CD8-positive, alpha-beta memory T cell (primary cell): ENCODE results near the gene DCUN1D1. TPM values are rescaled to one million over a fixed set of nuclear protein-coding genes. Genes with fewer than 3 reads are reported as not detected.

Source experiments
- CTCF ChIA-PET: fragments of 350-600 bp; sonication (Branson Sonifier 250); formaldehyde crosslinking; loops from one replicate; lab custom pipeline; 2021; ENCODE audit warnings: antibody characterized with exemption; lab: Charles Lee
- POLR2A ChIA-PET: fragments of 350-600 bp; sonication (Branson Sonifier 250); formaldehyde crosslinking; loops from one replicate; lab custom pipeline; 2021; ENCODE audit warnings: antibody characterized with exemption; lab: Charles Lee
- DNase-seq, 5 donors: peaks; one replicate each; pipeline versions ENCODE4 v3.0.0 to v3.0.0-alpha.2; 2020 to 2022; ENCODE audit warnings: mixed read lengths in 1 of 5
- H3K27ac ChIP-seq: one replicate; pipeline ENCODE4 v1.7.0; 2013; ENCODE audit warnings: low read depth, mild to moderate bottlenecking, low read length, moderate library complexity
- H3K27me3 ChIP-seq: 2 replicates; pipeline ENCODE4 v1.7.0; 2013; ENCODE audit warnings: low read length, mild to moderate bottlenecking; ENCODE audit not compliant: insufficient read depth, poor library complexity, severe bottlenecking
- H3K36me3 ChIP-seq: 2 replicates; pipeline ENCODE4 v1.7.0; 2013; ENCODE audit warnings: mild to moderate bottlenecking, low read length, moderate library complexity; ENCODE audit not compliant: insufficient read depth
- H3K4me1 ChIP-seq: 2 replicates; pipeline ENCODE4 v1.7.0; 2013; ENCODE audit warnings: mild to moderate bottlenecking, low read length, moderate library complexity; ENCODE audit not compliant: insufficient read depth
- H3K4me3 ChIP-seq: 2 replicates; pipeline ENCODE4 v1.7.0; 2013; ENCODE audit warnings: mild to moderate bottlenecking, low read length
- H3K9me3 ChIP-seq: 2 replicates; pipeline ENCODE4 v1.7.0; 2013; ENCODE audit warnings: mild to moderate bottlenecking, low read length
- H3K27ac Mint-ChIP-seq, 8 donors: one replicate each; pipeline ENCODE4 v1.8.0; 2020 to 2021; ENCODE audit warnings: mixed read lengths in 8 of 8, mild to moderate bottlenecking in 6 of 8, inconsistent platforms in 3 of 8, moderate library complexity in 3 of 8
- H3K27me3 Mint-ChIP-seq, 2 donors: one replicate each; pipeline ENCODE4 v1.8.0; 2020 to 2021; ENCODE audit warnings: mixed read lengths in 2 of 2, mild to moderate bottlenecking in 1 of 2, moderate library complexity in 1 of 2
- H3K36me3 Mint-ChIP-seq, 3 donors: one replicate each; pipeline ENCODE4 v1.8.0; 2020 to 2021; ENCODE audit warnings: mixed read lengths in 3 of 3, inconsistent platforms in 1 of 3, mild to moderate bottlenecking in 1 of 3
- H3K4me1 Mint-ChIP-seq, 3 donors: one replicate each; pipeline ENCODE4 v1.8.0; 2020 to 2021; ENCODE audit warnings: mixed read lengths in 3 of 3, inconsistent platforms in 1 of 3, mild to moderate bottlenecking in 1 of 3
- H3K4me3 Mint-ChIP-seq, 7 donors: one replicate each; pipeline ENCODE4 v1.8.0; 2020 to 2021; ENCODE audit warnings: mixed read lengths in 7 of 7, mild to moderate bottlenecking in 6 of 7, moderate library complexity in 4 of 7, inconsistent platforms in 2 of 7
- H3K9me3 Mint-ChIP-seq, 5 donors: one replicate each; pipeline ENCODE4 v1.8.0; 2020 to 2022; ENCODE audit warnings: mixed read lengths in 5 of 5, mild to moderate bottlenecking in 3 of 5, moderate library complexity in 2 of 5, inconsistent platforms in 1 of 5
- polyA plus RNA-seq: library from polyadenylated mRNA; unstranded; fragments of 300-500 nt; fragmentation: Illumina TruSeq; gene quantifications from one replicate; pipeline ENCODE4 v1.2.3, GENCODE V29; 2021
- total RNA-seq, 2 experiments: library from RNA; stranded (reverse); gene quantifications; one replicate each; pipeline ENCODE4 v1.2.3, GENCODE V29; 2021

Gene DCUN1D1
- total and polyA plus RNA-seq, 3 experiments from 2014 or later, result 30.9 to 61.3 (median 55.4) TPM

DNA sequence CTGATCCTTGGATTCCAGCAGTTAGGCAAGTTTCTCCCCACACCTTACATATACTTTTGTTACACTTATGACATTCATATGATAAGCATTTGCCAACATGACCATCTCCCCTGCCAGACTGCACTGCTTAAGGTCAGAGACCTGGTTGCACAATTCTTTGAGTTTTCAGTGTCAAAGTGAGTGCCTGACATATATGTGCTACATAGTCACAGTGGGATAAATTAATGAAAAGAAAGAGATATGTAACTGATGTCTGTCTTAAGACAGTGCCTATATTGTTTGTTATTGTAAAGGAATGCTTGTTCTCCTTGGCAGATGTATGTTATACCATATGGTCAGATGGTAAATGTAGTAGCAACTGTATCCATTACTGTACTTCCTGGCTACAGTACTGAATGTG lies 3.5 kb upstream of the DCUN1D1 start:
- H3K36me3 Mint-ChIP-seq, result peaks cover 0 to 5% (median 0%) of the 10 kb centered on the region in 3 donors
- Histone ChIP-seq H3K9me3 (no peaks in the 10 kb centered on the region), H3K27ac (no peak overlapping the region), H3K4me3 (no peak overlapping the region), H3K36me3 (no peaks in the 10 kb centered on the region), H3K27me3 (no peaks in the 10 kb centered on the region), H3K4me1 (peaks cover 10% of the 10 kb centered on the region)
- POLR2A ChIA-PET, result no interaction called here
- no peak overlapping the region for H3K4me3 Mint-ChIP-seq
- no peaks in the 10 kb centered on the region for H3K27me3 Mint-ChIP-seq
- CTCF ChIA-PET, result interaction anchor here (0.7 to 1.4 kb wide), 3 partner anchors 9 to 64 kb away, joined by 3 read pairs; no protein-coding TSS in a partner anchor
- DNase-seq, result no peak
- H3K27ac Mint-ChIP-seq, result no peak overlapping the region
- peaks cover 9 to 15% (median 14%) of the 10 kb centered on the region in 3 donors for H3K4me1 Mint-ChIP-seq
- no peaks in the 10 kb centered on the region for H3K9me3 Mint-ChIP-seq

DNA sequence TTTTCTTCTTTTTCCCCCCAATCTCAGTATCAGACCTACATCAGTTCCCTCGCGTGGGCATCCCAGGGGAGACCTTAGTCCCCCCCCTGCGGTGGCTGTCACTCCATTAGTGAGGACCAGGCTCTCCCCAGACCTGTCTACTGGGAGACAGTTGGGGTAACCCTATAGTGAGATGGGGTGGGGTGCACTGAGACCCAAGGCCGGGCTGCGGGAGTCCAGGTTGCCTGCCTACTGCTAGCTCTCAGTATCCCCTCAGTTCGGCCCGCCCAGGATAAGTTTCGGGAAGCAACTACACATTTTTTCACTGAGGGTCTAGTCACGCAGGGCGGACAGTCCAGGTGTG lies 671 bp upstream of the DCUN1D1 start:
- Histone ChIP-seq H3K4me3 (peak overlapping the region; percentile 73), H3K4me1 (peaks cover 19% of the 10 kb centered on the region), H3K27ac (peak overlapping the region; percentile 61), H3K27me3 (no peaks in the 10 kb centered on the region), H3K36me3 (no peaks in the 10 kb centered on the region), H3K9me3 (no peaks in the 10 kb centered on the region)
- peak overlapping the region in 7 of 8 donors; percentile 78 to 97 (median 89) for H3K27ac Mint-ChIP-seq
- peaks cover 0 to 5% (median 0%) of the 10 kb centered on the region in 3 donors for H3K36me3 Mint-ChIP-seq
- H3K27me3 Mint-ChIP-seq, result no peaks in the 10 kb centered on the region
- CTCF ChIA-PET, result interaction anchor here (0.9 kb wide), 1 partner anchor 119 kb away, joined by 3 read pairs; the partner anchor contains the start of gene MCCC1
- no peak for DNase-seq
- peaks cover 32 to 40% (median 33%) of the 10 kb centered on the region in 3 donors for H3K4me1 Mint-ChIP-seq
- H3K9me3 Mint-ChIP-seq, result no peaks in the 10 kb centered on the region
- peak overlapping the region in 1 of 7 donors; percentile 77 for H3K4me3 Mint-ChIP-seq
- POLR2A ChIA-PET, result no interaction called here

DNA sequence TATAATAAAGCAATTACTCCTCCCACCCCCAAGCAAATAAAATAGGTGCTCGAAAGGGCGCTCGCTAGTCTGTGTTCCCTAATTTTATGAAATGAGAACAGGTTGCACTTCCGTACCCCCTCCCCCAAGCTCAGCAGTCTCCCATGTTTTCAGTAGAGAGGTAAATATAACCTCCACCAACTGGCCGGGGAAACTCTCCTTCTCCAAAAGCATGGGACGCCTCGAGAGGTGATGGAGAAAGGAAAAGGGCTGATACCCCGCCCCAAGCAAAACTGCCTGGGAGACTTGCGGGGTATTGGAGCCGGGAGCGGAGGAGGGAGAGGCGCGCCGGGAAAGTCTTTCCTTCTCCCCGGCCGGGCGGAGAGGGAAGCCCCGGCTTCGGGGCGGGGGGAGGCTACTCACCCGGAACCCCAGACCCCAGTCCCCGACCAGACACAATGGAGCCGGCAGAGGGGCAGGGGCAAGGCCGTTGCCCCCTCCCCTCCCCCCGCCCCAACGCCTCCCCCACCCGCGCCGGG lies 605 bp downstream of the DCUN1D1 start:
- Histone ChIP-seq H3K4me3 (peak overlapping the region; percentile 60), H3K27ac (peak overlapping the region; percentile 63), H3K27me3 (no peaks in the 10 kb centered on the region), H3K36me3 (no peaks in the 10 kb centered on the region), H3K9me3 (no peaks in the 10 kb centered on the region), H3K4me1 (peaks cover 19% of the 10 kb centered on the region)
- CTCF ChIA-PET, result no interaction called here
- peak in 4 of 5 donors; percentile 2 to 34 (median 12) for DNase-seq
- H3K27ac Mint-ChIP-seq, result peak overlapping the region; percentile 79 to 97 (median 89)
- H3K4me1 Mint-ChIP-seq, result peaks cover 38 to 51% (median 41%) of the 10 kb centered on the region in 3 donors
- no peaks in the 10 kb centered on the region for H3K27me3 Mint-ChIP-seq
- peak overlapping the region; percentile 90 to 95 (median 93) for H3K4me3 Mint-ChIP-seq
- H3K9me3 Mint-ChIP-seq, result no peaks in the 10 kb centered on the region
- POLR2A ChIA-PET, result no interaction called here
- peaks cover 0 to 5% (median 0%) of the 10 kb centered on the region in 3 donors for H3K36me3 Mint-ChIP-seq

GRCh38 chr3:182979103-182979673 lies 1.1 kb downstream of the DCUN1D1 start:
- Histone ChIP-seq H3K4me3 (peak overlapping the region; percentile 60), H3K27ac (peak overlapping the region; percentile 63), H3K27me3 (no peaks in the 10 kb centered on the region), H3K9me3 (no peaks in the 10 kb centered on the region), H3K4me1 (peaks cover 19% of the 10 kb centered on the region), H3K36me3 (no peaks in the 10 kb centered on the region)
- DNase-seq, result no peak
- Mint-ChIP-seq H3K4me3 (peak overlapping the region; percentile 90 to 95 (median 93)), H3K9me3 (no peaks in the 10 kb centered on the region), H3K27ac (peak overlapping the region; percentile 79 to 97 (median 89)), H3K4me1 (peaks cover 38 to 51% (median 41%) of the 10 kb centered on the region in 3 donors), H3K36me3 (peaks cover 0 to 5% (median 0%) of the 10 kb centered on the region in 3 donors), H3K27me3 (no peaks in the 10 kb centered on the region)
- ChIA-PET CTCF (interaction anchor here (1.1 kb wide), 1 partner anchor 19 kb away, joined by 3 read pairs; no protein-coding TSS in a partner anchor), POLR2A (no interaction called here)

- H3K4me3 ChIP-seq, result peak overlapping the region; percentile 14
- H3K27ac ChIP-seq, result peak overlapping the region; percentile 63
- H3K27me3 ChIP-seq, result no peaks in the 10 kb centered on the region
- CTCF ChIA-PET, result interaction anchor here (1.1 kb wide), 1 partner anchor 18 kb away, joined by 3 read pairs; no protein-coding TSS in a partner anchor
- H3K4me1 Mint-ChIP-seq, result peaks cover 38 to 51% (median 41%) of the 10 kb centered on the region in 3 donors
- H3K4me3 Mint-ChIP-seq, result peak overlapping the region; percentile 10 to 95 (median 92)
- H3K27ac Mint-ChIP-seq, result peak overlapping the region in 3 of 8 donors; percentile 18 to 87 (median 30)
- no peak for DNase-seq
- H3K9me3 ChIP-seq, result no peaks in the 10 kb centered on the region
- no peaks in the 10 kb centered on the region for H3K36me3 ChIP-seq
- H3K36me3 Mint-ChIP-seq, result peaks cover 0 to 5% (median 0%) of the 10 kb centered on the region in 3 donors
- H3K4me1 ChIP-seq, result peaks cover 19% of the 10 kb centered on the region
- POLR2A ChIA-PET, result no interaction called here
- H3K27me3 Mint-ChIP-seq, result no peaks in the 10 kb centered on the region
- no peaks in the 10 kb centered on the region for H3K9me3 Mint-ChIP-seq
Measured at GRCh38 chr3:182978387-182978786, 2.0 kb downstream of the DCUN1D1 start.

GRCh38 chr3:182973047-182973446 lies 7.3 kb downstream of the DCUN1D1 start:
- Histone ChIP-seq H3K4me1 (peaks cover 12% of the 10 kb centered on the region), H3K4me3 (no peak overlapping the region), H3K36me3 (no peaks in the 10 kb centered on the region), H3K27me3 (no peaks in the 10 kb centered on the region), H3K27ac (no peak overlapping the region), H3K9me3 (no peaks in the 10 kb centered on the region)
- peaks cover 0 to 5% (median 2%) of the 10 kb centered on the region in 3 donors for H3K36me3 Mint-ChIP-seq
- peak overlapping the region in 1 of 8 donors; percentile 68 for H3K27ac Mint-ChIP-seq
- no peak overlapping the region for H3K4me3 Mint-ChIP-seq
- peaks cover 43 to 66% (median 60%) of the 10 kb centered on the region in 3 donors for H3K4me1 Mint-ChIP-seq
- ChIA-PET POLR2A (no interaction called here), CTCF (interaction anchor here (1.2 kb wide), 1 partner anchor 64 kb away, joined by 3 read pairs; no protein-coding TSS in a partner anchor)
- H3K27me3 Mint-ChIP-seq, result no peaks in the 10 kb centered on the region
- DNase-seq, result no peak
- no peaks in the 10 kb centered on the region for H3K9me3 Mint-ChIP-seq

DNA sequence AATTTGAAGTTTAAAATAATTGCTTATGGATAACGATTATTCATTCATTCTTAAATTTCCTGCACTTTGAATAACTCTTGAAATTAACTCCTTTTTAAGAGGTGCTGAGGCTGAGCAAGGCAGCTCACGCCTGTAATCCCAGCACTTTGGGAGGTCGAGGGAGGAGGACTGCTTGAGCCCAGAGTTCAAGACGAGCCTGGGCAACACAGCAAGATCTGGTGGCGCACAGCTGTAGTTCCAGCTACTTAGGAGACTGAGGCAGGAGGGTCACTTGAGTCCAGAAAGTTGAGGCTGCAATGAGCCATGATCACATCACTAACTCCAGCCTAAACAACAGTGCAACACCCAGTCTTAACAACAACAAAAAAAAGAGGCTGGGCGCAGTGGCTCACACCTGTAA lies 8.0 kb downstream of the DCUN1D1 start:
- H3K36me3 Mint-ChIP-seq, result peaks cover 0 to 5% (median 4%) of the 10 kb centered on the region in 3 donors
- no peaks in the 10 kb centered on the region for H3K27me3 ChIP-seq
- H3K27ac ChIP-seq, result no peak overlapping the region
- H3K9me3 ChIP-seq, result no peaks in the 10 kb centered on the region
- H3K4me1 Mint-ChIP-seq, result peaks cover 46 to 69% (median 62%) of the 10 kb centered on the region in 3 donors
- POLR2A ChIA-PET, result no interaction called here
- H3K4me3 ChIP-seq, result no peak overlapping the region
- no peak overlapping the region for H3K27ac Mint-ChIP-seq
- H3K4me3 Mint-ChIP-seq, result no peak overlapping the region
- no peak for DNase-seq
- H3K4me1 ChIP-seq, result peaks cover 18% of the 10 kb centered on the region
- no peaks in the 10 kb centered on the region for H3K36me3 ChIP-seq
- H3K9me3 Mint-ChIP-seq, result no peaks in the 10 kb centered on the region
- CTCF ChIA-PET, result no interaction called here
- peaks cover 0 to 2% of the 10 kb centered on the region in 2 donors for H3K27me3 Mint-ChIP-seq

DNA sequence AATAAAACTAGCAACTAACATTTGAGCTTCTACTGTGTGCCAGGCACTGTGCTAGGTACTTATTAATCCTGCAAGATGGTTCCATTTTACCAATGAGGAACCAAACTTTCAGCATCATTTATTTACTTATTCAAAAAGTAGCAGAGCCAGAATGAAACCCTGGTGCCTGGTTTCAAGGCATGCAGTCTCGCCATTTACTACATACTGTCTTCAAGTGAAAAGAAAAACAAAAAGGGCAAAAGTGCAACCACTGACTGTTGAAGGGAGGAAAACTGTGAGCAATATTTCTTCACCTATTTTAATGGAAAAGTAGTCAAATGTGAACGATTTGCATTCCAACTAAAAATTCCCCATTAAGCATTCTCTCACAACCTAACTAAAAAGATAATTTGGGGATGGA lies 8.7 kb downstream of the DCUN1D1 start:
- Mint-ChIP-seq H3K9me3 (no peaks in the 10 kb centered on the region), H3K4me1 (peaks cover 47 to 70% (median 63%) of the 10 kb centered on the region in 3 donors)

More for the DNA sequence above, 8.7 kb downstream of the DCUN1D1 start:
- H3K27me3 ChIP-seq, result no peaks in the 10 kb centered on the region
- DNase-seq, result no peak
- H3K9me3 ChIP-seq, result no peaks in the 10 kb centered on the region
- H3K27ac Mint-ChIP-seq, result peak overlapping the region in 2 of 8 donors; percentile 5 to 66
- peaks cover 0 to 5% (median 4%) of the 10 kb centered on the region in 3 donors for H3K36me3 Mint-ChIP-seq
- no peak overlapping the region for H3K4me3 Mint-ChIP-seq
- no peaks in the 10 kb centered on the region for H3K36me3 ChIP-seq
- peaks cover 23% of the 10 kb centered on the region for H3K4me1 ChIP-seq
- ChIA-PET POLR2A (no interaction called here), CTCF (interaction anchor here (0.9 kb wide), 1 partner anchor 12 kb away, joined by 3 read pairs; no protein-coding TSS in a partner anchor)
- no peak overlapping the region for H3K4me3 ChIP-seq
- no peak overlapping the region for H3K27ac ChIP-seq
- H3K27me3 Mint-ChIP-seq, result peaks cover 0 to 2% of the 10 kb centered on the region in 2 donors
